HUDEP-2 (cell line): Measurements from ENCODE around the gene KLHL22.
A peak's percentile ranks its signal among the peaks of the same experiment; 100 is the strongest.
"Not testable (repeated sequence)": the region's sequence is repeated elsewhere in the genome, so short reads cannot be mapped to it uniquely, and the experiment has no call there.

Experiments used
- DNase-seq, 76 experiments: peaks; one replicate each; lab custom pipeline; 2025; ENCODE audit not compliant: unreplicated experiment in 76 of 76; lab: John Stamatoyannopoulos, UW

KLHL22 gene

DNA sequence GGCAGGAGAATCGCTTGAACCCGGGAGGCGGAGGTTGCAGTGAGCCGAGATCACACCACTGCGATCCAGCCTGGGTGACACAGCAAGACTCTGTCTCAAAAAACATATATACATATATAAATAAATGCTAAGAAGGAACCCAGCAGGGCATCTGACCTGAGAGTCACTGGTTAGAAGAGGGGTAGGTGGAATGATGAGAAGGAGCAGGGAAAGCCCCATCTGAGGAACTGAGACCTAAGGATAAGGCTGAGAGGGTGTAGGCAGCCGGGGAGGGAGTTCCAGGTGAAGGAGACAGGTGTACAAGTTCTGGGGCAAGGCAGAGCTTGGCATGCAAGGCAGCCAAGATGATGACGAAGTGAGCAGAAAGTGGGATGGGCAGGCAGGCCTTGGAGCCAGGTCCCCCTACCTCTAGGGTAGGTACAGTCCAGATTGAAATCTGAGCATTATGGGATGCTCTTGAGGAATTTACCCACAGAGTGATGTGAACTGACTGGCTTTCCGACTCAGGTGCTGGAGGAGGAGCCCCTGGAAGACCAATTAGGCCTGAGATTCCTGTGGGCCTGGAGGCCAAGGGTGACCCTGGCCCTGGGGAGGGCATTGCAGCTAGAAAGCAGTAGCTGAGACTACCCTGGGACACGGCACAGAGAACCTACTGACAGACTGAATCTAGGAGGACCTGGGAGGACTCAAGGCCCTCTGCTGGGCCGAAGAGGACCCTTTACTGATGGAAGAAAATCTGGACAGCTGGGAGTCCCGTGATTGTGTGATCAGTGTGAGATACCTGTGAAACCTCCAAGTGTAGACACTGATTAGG lies 22.8 kb downstream of the KLHL22 start:
- DNase-seq = no peak

DNA sequence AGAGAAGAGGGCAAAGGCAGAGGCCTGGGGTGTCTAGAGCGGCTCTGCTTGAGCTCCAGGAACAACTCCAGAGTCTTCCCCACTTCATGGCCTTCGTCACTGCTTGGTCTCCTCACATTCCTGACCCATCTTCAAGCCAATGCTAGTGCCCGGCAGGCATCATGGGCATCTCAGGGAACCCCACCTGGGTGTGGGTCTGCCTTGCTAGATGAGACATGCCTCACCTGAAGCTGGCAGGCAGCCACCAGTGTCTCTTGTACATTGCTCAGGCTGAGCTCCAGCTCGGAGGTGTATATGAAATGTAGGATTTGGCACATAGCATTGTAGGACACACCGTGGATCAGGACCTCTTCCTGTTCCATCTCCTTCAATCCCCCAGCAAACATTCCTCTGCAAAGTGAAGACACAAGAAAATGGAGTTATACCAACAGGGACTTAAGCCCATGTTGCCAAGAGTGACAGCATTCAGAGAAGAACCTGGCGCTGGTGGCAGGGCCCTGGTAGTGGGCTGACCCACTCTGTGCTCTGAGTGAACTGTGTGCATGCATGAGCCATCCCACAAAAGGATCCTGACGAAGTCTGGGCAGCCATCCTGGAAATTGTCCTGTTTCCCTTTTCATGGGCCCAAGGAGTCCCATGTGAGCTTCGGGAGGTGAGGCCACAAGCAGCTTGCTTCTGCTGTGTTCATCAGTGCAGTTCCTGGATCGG lies 24.3 kb downstream of the KLHL22 start:
- no peak for DNase-seq

DNA sequence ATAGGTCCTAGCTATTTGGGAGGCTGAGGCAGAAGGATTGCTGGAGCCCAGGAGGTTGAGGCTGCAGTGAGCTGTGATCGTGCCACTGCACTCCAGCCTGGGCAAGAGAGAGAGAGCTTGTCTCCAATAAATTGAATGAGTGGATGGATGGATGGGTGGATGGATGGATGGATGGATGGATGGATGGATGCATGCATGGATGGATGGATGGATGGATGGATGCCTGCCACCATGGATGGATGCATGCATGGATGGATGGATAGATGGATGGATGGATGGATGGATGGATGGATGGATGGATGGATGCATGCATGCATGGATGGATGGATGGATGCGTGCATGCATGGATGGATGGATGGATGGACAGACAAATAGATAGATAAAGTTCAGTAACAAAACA lies 25.1 kb downstream of the KLHL22 start:
- not testable (repeated sequence) for DNase-seq

DNA sequence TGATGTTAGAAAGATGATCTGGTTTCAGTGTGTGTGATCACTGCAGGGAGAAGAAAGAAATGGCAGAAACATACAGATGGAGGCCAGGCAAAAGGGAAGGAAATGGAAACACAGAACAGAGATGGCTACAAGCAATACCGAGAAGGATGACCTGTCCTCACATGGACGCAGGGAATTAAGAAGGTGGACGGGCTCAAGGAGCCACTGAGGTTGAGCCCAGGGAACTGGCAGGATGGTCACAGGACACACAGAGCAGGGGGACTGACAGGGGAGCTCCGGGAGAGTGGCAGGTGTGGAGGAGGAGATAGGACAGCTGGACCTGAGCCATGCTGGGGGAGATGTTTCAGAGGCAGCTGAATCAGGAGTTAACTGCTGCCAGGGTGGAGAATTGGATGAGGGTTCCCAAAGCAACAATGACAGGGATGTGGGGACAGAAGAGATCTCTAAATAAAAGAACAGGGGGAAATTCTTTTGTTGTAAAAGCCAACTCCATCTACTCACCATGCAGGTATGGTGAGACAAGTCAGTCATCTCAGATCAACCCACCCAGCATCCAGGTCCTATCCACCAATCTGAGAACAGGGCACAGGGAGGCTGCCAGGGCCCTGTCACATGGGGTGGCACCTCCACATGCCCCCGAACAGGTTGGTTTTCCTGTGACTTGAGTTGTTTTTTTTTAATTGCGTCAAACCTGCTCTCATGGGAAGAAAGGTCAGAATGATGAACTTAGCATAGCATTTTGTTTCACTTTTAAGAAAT lies 26.3 kb downstream of the KLHL22 start:
- DNase-seq = no peak

DNA sequence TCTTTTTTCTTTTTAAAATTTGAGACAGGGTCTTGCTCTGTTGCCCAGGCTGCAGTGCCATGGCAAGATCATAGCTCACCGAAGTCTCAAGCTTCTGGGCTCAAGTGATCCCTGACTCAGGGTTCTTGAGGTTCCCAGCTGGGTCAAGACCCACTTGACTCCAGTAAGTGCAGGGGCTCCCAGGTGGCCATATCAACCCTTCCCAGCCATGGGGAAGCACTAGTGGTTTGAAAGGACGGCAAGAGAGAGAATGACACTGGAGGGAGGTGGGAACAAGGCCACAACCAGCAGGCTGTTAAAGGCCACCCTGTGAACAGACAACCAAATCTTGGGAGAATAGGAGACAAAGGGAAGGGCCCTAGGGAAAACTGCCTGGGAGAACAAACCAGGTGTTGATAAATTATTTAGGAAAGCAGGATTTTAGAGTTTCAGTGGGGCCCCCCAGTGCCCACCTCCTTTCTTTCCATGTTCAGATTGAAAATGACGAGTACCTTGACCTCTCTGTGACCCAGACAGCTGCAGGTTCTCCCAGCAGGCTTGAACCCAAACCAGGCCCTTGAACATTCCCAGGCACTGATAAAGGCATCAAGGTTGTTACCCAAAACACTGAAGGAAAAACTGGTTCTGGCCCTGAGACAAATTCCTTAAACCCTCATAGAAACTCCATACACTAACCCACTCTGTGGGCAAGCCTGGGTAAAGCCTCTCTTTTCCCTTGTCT lies 28.8 kb downstream of the KLHL22 start:
- no peak for DNase-seq

DNA sequence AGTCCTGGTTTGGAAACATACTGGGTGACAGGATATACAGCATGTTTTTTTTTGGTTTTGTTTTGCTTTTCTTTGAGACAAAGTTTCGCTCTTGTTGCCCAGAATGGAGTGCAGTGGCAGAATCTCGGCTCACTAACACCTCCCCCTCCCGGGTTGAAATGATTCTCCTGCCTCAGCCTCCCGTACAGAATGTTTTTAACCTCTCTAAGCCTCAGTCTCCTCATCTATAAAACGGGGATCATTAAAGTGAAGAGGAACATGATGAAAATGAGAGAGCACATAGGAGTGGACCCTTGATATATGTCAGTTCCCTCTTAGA lies 29.9 kb downstream of the KLHL22 start:
- no peak for DNase-seq

DNA sequence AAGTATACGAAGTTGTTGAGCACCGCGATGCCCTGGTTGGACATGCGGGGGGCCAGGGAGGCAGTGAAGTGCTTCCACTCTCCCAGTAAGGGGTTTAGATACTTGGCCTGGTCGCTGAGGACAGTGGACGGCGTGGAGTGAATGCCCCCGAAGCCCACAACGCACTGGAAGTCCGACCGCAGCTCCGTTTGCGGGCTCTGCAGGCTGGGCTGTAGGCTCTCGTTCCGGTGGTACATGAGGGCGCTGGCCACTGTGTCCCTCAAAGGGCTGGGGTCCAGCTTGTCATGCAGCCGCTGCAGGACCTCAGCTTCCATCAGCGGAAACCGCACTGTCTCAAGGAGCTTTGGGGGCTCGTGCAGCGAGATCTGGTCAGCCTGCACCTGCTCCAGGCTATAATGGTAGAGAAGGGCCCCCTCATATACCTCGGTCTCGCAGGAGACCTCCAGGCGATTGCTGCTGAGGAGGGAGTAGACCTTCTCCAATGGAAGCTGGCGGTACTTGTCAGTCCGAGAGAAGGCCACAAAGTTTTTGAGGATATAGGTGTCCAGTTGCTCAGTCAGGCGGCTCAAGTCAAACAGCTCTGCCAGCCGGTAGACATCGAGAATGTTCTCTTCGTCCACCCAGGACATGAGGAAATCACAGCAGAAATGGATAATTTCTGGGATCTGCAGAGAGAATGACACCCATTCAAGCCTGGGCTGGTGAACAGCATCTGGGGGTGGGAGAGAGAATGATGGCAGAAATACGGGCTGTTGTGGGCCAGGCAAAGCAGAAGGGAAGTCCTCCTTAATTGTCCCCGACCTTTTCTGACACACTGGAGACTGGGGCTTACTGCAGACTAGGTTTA lies 30.5 kb downstream of the KLHL22 start:
- DNase-seq = no peak

DNA sequence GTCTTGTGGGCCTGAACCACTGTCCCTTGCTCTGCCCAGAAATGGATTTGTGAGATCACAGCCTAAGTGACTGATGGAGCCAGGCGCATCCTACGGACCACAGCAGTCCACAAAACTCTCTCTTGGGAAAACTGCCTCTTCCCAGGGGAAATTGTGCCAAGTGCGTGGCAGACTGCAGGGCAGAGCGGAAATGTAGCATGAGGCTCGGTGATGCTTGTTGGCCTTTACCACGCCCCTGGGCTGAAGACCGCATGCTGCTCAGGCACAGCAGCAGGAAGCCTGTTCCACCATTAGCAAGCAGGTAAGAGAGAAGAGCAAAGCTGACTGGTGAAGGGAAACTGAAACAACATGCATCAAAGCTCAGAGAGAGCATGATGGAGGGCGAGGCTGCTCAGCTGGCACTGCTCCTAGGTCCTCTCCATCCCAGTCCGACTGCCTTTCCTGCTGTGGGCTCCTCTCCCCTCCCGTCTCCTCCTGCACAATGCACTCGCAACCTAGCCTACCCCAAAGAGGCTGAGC lies 31.4 kb downstream of the KLHL22 start:
- DNase-seq = no peak

DNA sequence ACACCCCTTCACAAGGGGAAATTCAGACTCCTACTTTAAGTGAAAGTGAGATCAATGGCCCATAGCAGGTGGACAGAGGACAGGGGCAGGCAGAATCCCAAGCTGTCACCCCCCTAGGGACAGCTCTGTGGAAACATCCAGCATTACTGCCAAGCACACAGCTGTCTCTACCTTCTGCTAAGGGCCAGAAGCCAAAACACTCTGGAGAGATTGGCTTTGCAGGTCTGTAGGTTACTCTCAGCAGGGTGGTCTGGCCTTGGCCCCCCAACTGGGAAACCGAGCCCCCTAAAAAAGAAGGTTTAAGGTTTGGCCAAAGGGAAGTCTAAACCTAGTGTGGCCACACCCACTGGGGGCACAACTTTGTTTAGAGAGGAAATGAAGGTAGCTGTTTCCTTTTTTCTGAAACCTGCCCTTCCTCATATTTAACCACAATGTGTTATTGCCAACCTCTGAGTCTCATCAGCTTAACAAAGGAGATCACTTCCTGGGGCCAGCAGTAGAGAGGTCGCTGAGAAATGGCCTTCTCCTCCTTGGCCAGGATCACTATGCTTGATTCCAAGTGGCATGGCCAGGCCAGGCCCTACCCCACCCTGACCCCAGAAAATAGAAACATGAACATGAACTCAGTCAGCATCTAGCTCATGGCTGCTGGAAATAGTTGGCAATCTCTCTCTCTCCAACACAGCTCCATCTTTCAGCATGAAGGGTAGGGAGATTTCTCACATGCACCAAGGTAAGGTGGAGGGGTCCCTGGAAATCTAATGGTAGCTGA lies 32.1 kb downstream of the KLHL22 start:
- no peak for DNase-seq

DNA sequence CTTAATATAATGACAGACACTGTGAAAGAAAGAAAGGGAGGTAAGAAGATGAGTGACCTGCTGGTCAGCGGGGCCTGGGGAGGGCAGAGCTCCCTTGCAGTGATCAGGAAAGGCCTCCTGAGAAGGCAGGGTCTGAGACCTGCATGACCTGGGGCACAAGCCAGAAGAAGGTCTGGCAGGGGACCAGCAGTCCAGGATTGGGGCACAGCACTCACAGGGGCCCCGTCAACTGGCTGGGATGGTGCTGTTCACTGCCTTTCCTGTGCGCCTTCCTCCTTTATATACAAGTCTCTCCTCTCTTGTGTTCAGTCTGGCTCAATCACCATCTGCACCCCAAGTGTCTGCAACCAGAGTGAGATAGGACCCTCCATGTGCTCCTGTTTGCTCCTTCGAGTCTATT lies 35.7 kb downstream of the KLHL22 start:
- no peak for DNase-seq

DNA sequence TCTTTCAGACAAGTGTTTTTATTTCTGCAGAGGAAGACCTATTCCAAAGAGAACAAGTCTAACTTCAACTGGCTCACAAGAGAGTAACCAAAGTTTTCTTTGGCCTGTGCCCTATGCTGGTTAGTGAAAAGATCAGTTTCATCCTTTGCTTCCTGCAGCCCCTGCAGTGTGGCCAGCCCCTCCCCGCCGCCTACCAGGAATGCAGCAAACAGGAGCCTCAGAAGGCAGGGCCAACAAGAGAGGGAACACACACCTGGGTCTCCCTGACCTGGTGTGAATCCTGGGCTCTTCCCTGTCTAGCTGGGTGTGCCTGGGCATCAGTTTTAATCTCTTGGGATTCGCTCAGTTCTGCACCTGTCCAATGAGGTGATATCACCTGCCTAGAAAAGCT lies 36.4 kb downstream of the KLHL22 start:
- DNase-seq = no peak

DNA sequence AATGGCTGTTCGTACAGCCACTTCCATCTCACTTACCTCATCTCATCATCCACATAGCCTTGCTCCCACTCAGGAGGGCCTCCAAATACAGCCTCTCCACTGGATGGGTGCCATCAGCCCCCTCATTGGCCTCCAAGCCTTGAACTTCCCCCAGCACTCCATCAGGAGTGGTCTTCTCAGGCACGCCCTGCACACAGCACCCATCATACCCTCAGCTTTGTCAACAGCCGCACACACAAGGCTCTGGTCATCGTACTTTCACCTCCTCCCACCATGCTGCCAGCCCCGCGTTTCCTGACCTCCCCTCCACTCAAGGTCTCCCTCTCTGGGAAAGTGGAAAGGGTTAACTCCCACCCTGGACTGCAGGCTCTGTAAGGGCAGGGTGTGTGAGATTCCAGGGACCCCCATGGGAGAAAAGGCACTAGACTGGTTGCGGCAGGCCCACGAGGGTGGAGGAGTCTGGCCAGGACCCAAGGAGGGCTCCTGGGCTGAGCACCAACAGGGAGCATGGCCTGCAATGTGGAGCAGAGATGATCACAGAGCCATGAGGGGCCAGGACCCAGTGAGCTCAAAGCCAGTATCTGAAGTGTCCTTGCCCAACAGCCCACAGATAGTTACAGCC lies 37.0 kb downstream of the KLHL22 start:
- DNase-seq = no peak

DNA sequence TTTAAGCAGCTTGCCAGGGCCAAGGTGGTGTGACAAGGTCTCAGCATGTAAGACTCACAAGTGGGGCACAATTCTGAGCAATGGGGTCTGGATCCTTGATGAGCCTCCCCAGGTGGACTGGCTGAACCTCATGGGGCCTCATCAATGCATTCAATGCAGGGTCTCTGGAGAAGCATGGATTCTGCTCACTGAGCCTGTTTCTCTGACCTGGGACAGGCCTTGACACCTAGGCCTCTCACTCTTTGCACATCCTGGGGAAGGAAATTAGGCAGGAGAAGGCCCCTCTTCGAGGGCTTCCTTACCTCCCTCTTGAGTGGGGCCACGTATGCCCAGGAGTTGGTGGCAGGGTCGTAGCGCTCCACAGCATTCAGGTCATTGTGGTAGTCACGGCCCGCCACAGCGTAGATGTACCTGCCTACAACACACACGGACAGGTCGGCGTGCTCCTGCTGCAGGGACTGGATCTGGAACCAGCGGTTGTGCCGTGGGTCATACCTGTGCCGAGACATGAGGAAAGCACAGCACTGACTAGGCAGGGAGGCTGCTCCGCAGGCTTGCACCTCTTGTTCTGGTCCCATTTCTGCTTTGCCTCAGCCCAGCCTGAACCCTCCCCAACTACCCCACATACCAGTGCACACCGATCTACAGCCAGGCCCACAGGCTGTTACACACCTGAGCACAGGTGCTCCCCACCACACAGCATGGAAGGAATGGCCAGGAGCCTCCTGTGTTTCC lies 37.9 kb downstream of the KLHL22 start:
- no peak for DNase-seq

DNA sequence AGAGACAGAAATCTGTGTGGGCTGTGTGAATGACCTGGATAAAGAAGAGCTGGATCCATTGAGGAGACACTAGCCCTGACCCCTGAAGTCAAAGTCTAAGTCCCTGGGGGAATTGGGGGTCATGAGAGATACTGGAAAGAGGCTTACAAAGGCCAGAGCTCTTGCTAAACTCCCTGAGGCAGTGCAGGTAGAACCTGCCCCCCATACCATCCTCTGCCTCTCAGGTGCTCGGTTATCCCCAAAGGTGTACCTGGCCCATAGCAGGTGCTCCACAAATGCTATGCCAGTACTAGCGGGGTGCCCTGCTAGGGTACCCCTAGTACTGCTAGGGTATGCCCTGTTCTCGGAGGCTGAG lies 38.9 kb downstream of the KLHL22 start:
- DNase-seq = no peak

DNA sequence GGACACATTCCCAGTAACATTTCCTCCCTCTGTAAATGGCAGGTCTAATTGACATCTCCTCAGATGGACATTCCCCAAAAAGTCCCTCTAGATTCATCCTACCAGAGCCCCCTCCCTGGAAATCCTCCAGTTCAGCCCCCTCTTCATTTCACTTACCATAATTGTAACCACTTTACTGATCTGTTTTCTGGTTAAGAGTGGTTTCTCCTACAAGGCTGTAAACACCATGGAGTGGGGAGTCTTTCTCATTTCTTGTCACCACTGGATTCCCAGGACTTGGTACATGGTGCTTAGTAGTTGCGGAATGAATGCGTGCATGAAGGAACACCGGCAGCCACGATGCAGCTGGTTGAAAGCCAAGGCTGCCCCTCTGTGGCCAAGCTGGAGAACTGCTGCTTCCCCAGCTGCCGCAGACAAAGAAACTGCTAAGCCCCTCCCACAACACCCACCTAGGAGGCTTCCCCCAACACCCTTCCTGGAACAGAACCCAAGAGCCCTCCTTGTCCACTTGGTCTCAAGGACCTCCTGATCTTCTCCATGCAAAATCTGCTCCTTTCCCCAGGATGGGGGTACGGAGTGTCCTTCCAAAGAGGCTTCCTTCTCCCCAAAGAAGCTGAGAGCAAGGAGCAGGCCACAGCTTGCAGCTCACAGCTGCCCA lies 39.4 kb downstream of the KLHL22 start:
- peak in 65 of 76 experiments; percentile 3 to 71 (median 45) for DNase-seq

DNA sequence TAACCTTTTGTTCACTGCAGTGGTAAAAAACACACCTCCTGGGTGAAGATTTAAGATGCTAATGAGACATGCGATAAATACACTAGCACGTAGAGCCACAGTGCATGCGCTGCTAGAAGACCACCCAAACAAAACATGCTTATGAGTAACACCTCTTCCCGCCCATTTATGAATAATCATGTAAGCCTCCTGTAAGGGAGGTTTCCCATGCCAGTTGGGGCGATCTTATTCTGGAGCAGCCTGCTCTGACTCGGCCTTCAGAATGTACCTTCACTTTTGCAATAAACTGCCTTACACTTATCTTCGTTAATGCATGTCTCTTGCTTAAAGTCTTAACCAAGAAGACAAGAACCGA lies 39.9 kb downstream of the KLHL22 start:
- no peak for DNase-seq

DNA sequence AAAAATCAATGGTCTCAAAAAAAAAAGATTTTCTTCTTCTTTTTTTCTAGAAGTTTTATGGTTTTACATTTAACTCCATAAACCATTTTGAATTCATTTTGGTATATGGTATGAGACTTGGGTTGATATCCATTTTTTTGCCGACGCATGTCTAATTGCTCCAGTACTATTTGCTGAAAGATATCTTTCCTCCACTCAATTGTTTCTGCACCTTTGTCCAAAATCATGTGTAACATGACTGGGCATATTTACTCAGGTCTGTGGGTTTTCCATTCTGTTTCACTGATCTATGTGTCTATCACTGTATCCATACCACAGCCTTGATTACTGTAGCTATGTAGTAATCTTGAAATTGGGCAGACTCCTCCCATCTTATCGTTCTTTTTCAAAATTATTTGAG lies 42.4 kb downstream of the KLHL22 start:
- DNase-seq = no peak

DNA sequence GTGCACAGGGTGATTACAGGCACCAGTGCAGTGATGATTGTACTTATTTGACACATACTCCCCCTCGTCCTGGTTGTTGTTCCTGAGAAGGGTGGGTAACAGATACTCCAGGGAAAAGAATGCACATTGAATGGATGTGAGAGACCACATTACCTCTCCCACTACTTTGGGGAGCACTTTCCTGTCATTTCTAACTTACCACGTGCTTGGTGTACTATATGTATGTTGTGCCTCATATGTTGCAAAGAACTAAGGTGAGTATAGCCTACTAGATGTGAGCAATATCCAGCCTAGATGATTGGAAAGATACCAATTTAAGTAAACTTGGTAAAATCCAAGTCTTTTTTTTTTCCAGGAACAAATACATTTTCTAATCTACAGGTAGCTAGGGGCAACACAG lies 43.7 kb downstream of the KLHL22 start:
- no peak for DNase-seq
